Epithelial cell of esophagus (primary cell): ENCODE measurements around the gene OSBPL5.

Experiments
- DNase-seq: peaks from one replicate; pipeline ENCODE4 v3.0.0; 2010; ENCODE audit warnings: low read depth
- H3K4me3 ChIP-seq: 2 replicates; pipeline ENCODE4 v1.5.1; 2011; ENCODE audit warnings: mild to moderate bottlenecking, low read length, control low read depth
- TF ChIP-seq, protein P1 (sequence below): IDR thresholded peaks from 2 replicates; pipeline ENCODE4 v1.5.1; 2011; ENCODE audit warnings: low read depth, mild to moderate bottlenecking, low read length, control low read depth, inconsistent platforms; ENCODE audit not compliant: insufficient read depth; ENCODE audit errors: missing control alignments

The OSBPL5 gene

DNA sequence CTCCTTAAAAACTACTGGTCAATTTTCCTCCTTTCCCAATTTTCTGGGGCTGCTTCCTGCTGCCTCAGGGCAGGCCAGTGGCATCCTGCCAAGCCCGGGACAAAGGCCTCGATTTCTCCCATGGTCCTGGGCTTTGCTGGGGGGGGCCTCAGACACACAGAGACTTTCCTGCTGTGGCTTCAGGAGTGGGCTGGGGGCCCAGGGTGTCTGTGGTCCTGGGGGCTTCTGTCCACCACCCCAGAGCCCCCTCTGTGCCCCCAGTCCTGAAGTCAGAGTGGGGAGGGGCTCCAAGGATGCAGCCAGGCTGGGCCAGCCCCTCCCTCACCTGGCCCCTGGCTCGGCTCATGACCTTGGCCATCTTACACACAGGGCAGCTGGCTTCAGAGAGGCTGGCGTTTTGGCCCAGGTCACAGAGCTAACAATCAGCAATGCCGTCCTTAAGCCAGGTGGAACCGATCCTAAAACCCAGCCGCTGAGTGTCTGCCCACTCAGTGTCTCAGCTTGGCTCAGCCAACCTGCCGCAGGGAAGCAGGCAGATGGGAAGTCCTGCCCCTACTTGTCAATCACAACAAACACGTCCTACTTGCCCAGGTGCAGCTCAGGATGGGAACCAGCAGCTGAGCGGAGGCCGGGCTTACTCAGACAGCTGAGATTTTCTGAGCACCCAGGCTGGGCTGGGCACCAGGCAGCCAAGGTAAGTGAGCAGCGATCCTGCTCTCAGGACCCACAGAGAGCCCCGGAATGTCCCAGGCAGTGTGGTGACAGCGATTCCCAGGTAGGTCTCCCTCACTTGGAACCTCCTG is 34.6 kb downstream of the OSBPL5 start:
- no peak overlapping the region for H3K4me3 ChIP-seq
- TF ChIP-seq, protein P1, sequence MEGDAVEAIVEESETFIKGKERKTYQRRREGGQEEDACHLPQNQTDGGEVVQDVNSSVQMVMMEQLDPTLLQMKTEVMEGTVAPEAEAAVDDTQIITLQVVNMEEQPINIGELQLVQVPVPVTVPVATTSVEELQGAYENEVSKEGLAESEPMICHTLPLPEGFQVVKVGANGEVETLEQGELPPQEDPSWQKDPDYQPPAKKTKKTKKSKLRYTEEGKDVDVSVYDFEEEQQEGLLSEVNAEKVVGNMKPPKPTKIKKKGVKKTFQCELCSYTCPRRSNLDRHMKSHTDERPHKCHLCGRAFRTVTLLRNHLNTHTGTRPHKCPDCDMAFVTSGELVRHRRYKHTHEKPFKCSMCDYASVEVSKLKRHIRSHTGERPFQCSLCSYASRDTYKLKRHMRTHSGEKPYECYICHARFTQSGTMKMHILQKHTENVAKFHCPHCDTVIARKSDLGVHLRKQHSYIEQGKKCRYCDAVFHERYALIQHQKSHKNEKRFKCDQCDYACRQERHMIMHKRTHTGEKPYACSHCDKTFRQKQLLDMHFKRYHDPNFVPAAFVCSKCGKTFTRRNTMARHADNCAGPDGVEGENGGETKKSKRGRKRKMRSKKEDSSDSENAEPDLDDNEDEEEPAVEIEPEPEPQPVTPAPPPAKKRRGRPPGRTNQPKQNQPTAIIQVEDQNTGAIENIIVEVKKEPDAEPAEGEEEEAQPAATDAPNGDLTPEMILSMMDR: no peak
- DNase-seq: peak; percentile 96

DNA sequence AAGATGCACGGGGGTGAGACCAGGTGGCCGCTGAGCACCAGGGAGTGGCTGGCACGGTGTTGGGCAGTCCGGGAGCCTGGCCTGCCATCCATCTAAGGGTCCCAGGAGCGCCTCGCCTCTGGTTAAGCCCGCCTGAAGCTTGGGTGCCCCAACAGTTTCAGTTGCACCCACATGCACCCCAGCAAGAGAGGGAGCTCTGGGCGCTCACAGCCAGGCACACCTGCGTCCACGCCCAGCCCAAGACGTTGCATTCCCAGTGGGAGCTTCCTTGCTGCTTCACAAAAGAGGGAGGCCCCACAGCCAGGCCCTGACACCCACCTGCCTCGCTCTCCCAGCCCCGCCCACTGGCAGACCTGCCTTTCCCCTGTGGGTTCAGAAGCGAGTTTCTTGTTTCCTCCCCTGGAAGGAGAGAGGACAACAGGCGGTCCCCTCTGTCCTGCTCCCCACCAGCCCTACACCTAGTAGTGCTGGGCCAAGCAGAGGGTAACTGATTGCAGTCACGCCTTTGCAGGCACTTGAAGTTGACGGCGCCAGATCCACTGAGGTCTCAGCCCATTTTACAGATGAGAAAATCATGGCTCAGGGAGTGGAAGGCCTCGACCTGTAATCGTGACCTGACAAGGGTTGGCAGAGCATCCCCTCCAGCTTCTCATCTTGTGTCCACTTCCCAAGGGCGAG is 35.4 kb downstream of the OSBPL5 start:
- no peak for DNase-seq
- H3K4me3 ChIP-seq: no peak overlapping the region
- TF ChIP-seq, protein P1: no peak

DNA sequence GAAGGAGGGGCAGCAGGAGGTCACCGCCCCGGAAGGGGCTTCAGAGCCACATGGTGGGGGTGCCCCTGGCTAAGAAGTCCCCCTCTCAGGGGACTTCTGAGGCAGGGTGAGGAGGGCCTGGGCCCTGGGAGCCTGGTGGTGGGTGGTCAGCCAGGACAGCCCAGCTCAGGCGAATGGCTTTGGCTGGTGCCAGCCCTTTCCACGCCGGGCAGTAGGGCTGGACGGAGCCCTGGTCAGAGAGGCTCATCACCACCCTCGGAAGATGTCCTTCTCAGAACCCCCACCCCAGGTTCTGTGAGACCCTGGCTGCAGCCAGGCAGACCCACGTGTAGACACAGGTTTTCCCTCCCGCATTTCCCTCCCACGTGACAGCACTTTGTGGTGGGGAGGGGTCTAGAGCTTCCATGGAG is 35.9 kb downstream of the OSBPL5 start:
- H3K4me3 ChIP-seq: no peak overlapping the region
- DNase-seq: no peak
- TF ChIP-seq, protein P1: no peak

DNA sequence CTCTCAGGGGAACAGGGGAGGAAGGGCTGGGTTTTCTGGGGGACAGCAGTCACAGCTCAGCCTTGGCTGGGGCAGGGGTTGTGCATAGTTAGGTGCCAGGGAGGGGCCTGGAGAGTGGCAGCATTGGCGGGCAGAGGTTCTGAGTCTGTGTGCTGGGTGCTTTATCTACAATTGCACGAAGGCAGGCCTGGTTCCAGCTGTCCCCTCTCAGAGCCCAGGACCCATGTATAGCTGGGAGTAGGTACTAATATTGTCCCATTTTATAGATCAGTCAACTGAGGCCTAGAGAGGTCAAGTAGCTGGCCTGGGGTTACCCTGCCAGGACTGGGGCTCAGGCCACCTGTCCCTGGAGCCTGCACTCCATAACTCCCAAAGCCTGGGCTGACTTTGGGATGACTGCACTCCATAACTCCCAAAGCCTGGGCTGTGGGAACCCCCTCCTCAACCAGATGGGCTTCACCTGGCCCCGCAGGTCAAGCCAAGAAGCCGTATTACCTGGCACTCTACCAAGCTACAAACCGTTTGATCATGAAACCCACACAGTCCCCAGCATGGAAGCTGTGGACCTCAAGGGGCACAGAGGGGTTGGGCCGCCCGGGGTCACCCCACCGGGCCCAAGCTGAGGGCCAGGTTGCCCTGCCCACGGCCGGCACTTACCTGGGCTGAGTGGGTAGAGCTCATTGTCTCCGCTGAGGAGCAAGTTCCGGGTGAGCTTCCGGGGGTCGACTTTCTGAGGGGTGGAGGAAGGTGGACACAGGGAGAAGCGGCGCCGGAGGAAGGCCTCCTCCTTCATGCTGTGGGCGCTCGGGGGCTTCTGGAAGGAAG is 36.5 kb downstream of the OSBPL5 start:
- H3K4me3 ChIP-seq: no peak overlapping the region
- TF ChIP-seq, protein P1: no peak
- DNase-seq: no peak

DNA sequence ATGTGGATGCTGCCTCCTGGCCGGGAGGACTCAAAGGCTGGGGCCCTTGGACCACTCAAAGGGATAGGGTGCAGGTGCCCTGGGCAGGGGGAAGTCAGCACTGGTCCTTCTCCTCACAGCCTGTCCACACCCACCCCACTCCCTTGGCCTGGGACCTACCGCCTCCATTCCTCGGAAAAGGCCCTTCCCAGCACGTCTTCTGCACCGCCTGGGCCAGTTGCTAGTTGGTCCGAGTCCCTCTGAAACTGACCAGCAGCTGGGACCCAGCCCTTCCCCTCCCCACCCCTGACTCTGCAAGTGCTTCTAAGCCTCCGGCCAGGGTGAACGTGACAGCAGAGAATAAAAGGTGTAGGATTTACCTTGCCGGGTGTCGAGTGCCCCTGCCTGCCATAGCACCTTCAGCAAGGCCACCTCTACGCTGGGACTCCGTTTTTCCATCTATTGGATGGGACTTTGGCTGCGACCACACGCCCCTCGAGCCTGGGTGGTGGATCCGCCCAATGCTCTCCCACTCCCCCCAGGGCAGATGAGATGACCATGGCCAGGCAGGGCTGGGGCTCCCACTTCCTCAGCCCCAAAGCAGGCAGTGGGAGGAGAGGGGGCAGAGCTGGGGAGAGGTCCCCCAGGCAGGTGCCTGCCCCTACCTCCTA is 37.3 kb downstream of the OSBPL5 start:
- TF ChIP-seq, protein P1: no peak
- H3K4me3 ChIP-seq: no peak overlapping the region
- DNase-seq: no peak

DNA sequence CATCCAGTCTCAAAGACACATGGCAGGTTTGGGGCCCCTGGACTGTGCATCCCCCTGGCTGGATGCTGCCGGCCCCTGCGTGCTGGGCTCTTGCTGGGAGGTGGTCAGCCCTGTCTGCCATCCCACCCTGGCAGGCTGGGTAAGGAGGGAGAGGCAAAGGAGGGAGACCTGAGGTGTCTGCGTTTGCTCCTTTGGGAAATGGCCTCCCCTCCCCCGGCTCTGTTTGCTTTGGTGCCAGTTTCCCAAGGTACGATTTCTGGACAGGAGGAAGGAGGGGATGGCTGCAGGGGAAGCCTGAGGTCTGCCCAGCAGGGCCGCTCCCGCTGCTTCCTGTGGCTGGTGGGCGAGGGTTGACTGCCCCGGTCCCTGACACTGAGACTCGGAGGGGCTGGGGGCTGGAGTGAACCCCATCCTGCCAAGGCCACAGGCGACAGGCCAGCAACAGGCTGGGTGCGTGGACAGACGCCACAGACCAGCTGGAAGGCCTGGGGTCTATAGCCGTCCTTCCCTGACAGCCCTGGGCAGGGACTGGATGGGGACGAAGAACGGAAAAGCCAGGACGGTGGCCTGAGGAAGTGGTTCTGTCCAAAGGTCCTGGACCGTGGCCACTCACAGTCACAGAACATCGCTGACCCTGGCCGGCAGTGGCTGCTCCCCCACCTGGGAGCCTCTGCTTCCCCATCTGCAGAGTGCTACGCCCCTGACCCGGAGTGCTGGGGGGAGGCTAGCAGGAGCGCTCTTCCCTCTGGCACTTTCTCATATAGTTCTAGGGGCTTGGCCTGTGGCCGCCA is 38.0 kb downstream of the OSBPL5 start:
- no peak overlapping the region for H3K4me3 ChIP-seq
- no peak for DNase-seq
- TF ChIP-seq, protein P1: no peak
